ENCODE measurements around the gene MACF1. TPM values are rescaled to one million over a fixed set of nuclear protein-coding genes. Genes with fewer than 3 reads are reported as not detected.
"Not testable (repeated sequence)": the region's sequence is repeated elsewhere in the genome, so short reads cannot be mapped to it uniquely, and the experiment has no call there.

MACF1 gene
- total RNA-seq, 1 experiment from 2014 or later = 189 TPM

DNA sequence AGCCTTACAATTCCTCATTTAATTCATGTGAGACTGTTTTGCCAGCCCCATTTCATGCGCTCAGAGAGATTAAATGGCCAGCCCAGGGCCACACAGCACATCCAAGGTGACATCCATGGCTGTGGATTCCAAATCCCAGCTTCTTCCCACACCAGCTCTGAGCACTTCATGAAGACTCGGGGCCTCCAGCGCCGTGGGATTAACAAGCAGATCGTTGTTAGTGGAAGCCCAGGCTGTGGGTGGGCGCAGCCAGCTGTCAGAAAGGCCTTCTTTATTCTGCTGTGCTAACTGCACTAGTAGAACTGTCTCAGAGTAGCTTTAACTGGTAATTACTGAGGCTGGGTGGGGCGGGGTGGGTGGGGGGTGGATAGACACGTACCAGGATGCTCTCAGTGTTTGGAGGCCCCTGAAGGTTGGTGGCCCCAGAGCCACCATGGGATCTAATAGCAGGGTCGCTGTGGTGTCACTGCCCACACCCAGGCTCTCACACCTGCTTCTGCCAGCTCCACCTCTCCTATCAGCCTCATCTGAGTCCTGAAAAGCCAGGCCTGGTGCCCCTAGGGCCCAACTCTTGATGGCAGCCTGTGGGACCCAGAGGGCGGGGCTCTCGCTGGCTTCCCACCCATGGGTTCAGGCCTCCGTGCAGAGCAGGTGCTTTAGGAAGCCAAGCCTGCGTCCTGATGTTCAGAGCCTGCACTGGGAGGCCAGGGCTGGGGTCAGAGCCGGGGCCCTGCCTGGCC, 290.3 kb downstream of the MACF1 start:
- no peaks in the 10 kb centered on the region for H3K36me3 ChIP-seq (ENCODE audit: low read depth)
- no peak for DNase-seq
- H2AFZ ChIP-seq = no peak overlapping the region
- H3K4me1 ChIP-seq (replicated peaks; ENCODE audit: insufficient read depth) = no peaks in the 10 kb centered on the region
- peaks cover 1% of the 10 kb centered on the region; the same call in 1 of the 2 replicates for H3F3A ChIP-seq (ENCODE audit: insufficient read depth, low read depth)
- no peaks in the 10 kb centered on the region for H3K27me3 ChIP-seq (ENCODE audit: insufficient read depth, low read depth)
- H3K9me2 ChIP-seq (ENCODE audit: insufficient read depth) = no peaks in the 10 kb centered on the region
- POLR2A ChIA-PET (ENCODE audit: unreplicated experiment) = no interaction called here
- no peak for TF ChIP-seq EZH2 (IDR thresholded peaks at IDR 0.05; ENCODE audit: low read depth)
- TF ChIP-seq, protein P1, sequence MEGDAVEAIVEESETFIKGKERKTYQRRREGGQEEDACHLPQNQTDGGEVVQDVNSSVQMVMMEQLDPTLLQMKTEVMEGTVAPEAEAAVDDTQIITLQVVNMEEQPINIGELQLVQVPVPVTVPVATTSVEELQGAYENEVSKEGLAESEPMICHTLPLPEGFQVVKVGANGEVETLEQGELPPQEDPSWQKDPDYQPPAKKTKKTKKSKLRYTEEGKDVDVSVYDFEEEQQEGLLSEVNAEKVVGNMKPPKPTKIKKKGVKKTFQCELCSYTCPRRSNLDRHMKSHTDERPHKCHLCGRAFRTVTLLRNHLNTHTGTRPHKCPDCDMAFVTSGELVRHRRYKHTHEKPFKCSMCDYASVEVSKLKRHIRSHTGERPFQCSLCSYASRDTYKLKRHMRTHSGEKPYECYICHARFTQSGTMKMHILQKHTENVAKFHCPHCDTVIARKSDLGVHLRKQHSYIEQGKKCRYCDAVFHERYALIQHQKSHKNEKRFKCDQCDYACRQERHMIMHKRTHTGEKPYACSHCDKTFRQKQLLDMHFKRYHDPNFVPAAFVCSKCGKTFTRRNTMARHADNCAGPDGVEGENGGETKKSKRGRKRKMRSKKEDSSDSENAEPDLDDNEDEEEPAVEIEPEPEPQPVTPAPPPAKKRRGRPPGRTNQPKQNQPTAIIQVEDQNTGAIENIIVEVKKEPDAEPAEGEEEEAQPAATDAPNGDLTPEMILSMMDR (conservative IDR thresholded peaks at IDR 0.05) = no peak
- intact Hi-C loops (cut with micrococcal nuclease; ENCODE audit: unreplicated experiment) = no loop called here
- H3K4me3 ChIP-seq = no peak overlapping the region
- CTCF ChIA-PET = interaction anchor here (0.7 kb wide), 1 partner anchor 12 kb away, joined by 3 read pairs; no protein-coding TSS in a partner anchor
- H3K4me2 ChIP-seq = no peak overlapping the region
- BruUV-seq (replicated peaks) = no TSS peak
- H3K9me3 ChIP-seq (ENCODE audit: insufficient read depth, low read depth) = no peaks in the 10 kb centered on the region
- H4K20me1 ChIP-seq (ENCODE audit: insufficient read depth) = no peaks in the 10 kb centered on the region
- no peaks in the 10 kb centered on the region for H3K79me2 ChIP-seq (ENCODE audit: low read depth)
- H3K27ac ChIP-seq = no peak overlapping the region

DNA sequence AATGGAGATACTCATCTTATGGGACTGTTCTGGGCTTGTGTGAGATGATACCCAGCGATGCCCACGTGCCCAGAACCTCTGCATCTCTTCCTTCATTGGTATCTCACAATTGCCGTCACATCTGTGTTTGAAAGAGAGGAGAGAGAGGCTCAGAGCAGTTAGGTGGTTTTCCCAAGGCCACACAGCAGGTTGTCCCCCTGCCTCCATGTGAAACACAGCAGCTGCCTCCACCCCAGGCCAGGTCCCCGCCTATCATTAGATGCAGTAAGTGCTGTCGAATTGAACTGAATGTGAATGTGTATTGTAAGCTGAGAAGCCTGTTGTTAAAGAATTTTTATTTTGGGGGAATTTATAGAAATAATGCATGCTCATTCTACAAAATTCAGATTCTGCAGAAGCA, 292.0 kb downstream of the MACF1 start:
- intact Hi-C loops (cut with micrococcal nuclease; ENCODE audit: unreplicated experiment); POLR2A ChIA-PET (ENCODE audit: unreplicated experiment); H3K9me3 ChIP-seq (ENCODE audit: insufficient read depth, low read depth); BruUV-seq (replicated peaks); H2AFZ ChIP-seq; H3K4me3 ChIP-seq; CTCF ChIA-PET; H3F3A ChIP-seq (ENCODE audit: insufficient read depth, low read depth); H3K27ac ChIP-seq; H3K9me2 ChIP-seq (ENCODE audit: insufficient read depth); DNase-seq; H3K36me3 ChIP-seq (ENCODE audit: low read depth); H3K27me3 ChIP-seq (ENCODE audit: insufficient read depth, low read depth); H3K4me2 ChIP-seq; H3K4me1 ChIP-seq (replicated peaks; ENCODE audit: insufficient read depth); H4K20me1 ChIP-seq (ENCODE audit: insufficient read depth); H3K79me2 ChIP-seq (ENCODE audit: low read depth): not testable (repeated sequence)

DNA sequence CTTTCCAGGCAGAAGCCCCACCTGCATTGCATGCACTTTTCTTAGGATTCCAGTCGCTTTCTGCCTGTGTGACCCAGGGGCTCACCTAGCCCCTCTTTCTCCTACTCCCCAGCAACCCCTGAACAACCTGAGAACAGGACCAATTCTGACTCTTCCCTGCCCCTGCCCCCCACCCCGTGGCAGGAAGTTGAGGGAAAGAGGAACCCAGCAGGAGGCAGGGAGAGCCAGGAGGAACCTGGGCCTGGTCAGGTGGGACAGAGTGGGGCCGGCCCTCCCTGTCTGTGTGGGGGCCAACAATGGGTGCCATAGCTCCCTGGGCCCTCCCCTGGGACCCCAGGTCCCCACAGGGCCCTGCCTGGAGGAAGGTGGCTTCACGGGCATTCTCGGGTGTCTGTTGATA, 293.1 kb downstream of the MACF1 start:
- no peaks in the 10 kb centered on the region for H3K36me3 ChIP-seq (ENCODE audit: low read depth)
- no peak overlapping the region for H3K4me3 ChIP-seq
- H3K27ac ChIP-seq = no peak overlapping the region
- no peaks in the 10 kb centered on the region for H4K20me1 ChIP-seq (ENCODE audit: insufficient read depth)
- H3K9me2 ChIP-seq (ENCODE audit: insufficient read depth) = no peaks in the 10 kb centered on the region
- POLR2A ChIA-PET (ENCODE audit: unreplicated experiment) = interaction anchor here (0.7 kb wide), 1 partner anchor 382 kb away, joined by 6 read pairs; no protein-coding TSS in a partner anchor
- H3K9me3 ChIP-seq (ENCODE audit: insufficient read depth, low read depth) = no peaks in the 10 kb centered on the region
- no peak overlapping the region for H2AFZ ChIP-seq
- H3K4me1 ChIP-seq (replicated peaks; ENCODE audit: insufficient read depth) = peaks cover 9% of the 10 kb centered on the region; the same call in 1 of the 2 replicates
- H3K27me3 ChIP-seq (ENCODE audit: insufficient read depth, low read depth) = no peaks in the 10 kb centered on the region
- no peaks in the 10 kb centered on the region for H3F3A ChIP-seq (ENCODE audit: insufficient read depth, low read depth)
- H3K79me2 ChIP-seq (ENCODE audit: low read depth) = no peaks in the 10 kb centered on the region
- intact Hi-C loops (cut with micrococcal nuclease; ENCODE audit: unreplicated experiment) = no loop called here
- TF ChIP-seq, protein P1 (conservative IDR thresholded peaks at IDR 0.05) = no peak
- TF ChIP-seq EZH2 (IDR thresholded peaks at IDR 0.05; ENCODE audit: low read depth) = no peak
- CTCF ChIA-PET = no interaction called here
- no peak for DNase-seq
- H3K4me2 ChIP-seq = no peak overlapping the region
- BruUV-seq (replicated peaks) = no TSS peak

DNA sequence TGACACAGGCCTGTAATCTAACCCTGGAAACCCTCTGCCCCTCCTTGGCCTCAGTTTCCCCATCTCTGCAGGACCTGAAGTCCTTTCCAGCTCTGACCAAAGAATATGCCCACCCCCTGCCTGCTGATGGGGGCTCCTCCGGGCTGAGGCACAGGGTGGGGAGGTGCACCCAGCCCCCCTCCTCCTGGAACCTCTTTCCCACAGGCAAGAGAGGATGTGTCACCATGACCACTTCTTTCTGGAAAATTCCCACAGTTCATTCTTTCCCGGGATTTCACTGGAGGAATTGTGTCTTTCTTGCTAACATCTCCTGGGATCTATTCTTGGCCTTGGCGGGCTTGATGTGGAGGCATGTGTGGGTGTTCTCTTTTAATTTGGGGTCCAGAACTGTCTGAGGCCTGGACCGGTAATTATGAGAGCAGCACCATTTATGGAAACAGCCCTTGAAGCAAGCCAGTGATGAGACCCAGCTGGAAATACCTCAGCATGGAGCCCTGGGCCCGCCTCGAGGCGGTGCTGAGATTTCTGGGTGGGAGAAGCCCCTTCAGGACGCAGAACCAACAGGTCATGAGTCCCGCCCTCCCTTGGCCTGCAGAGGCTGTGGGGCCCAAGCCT, 293.7 kb downstream of the MACF1 start:
- H4K20me1 ChIP-seq (ENCODE audit: insufficient read depth); POLR2A ChIA-PET (ENCODE audit: unreplicated experiment); H2AFZ ChIP-seq; H3K9me2 ChIP-seq (ENCODE audit: insufficient read depth); H3K36me3 ChIP-seq (ENCODE audit: low read depth); CTCF ChIA-PET; H3K9me3 ChIP-seq (ENCODE audit: insufficient read depth, low read depth); H3K4me2 ChIP-seq; DNase-seq; H3K27ac ChIP-seq; H3F3A ChIP-seq (ENCODE audit: insufficient read depth, low read depth); BruUV-seq (replicated peaks); H3K27me3 ChIP-seq (ENCODE audit: insufficient read depth, low read depth); H3K79me2 ChIP-seq (ENCODE audit: low read depth); H3K4me3 ChIP-seq; H3K4me1 ChIP-seq (replicated peaks; ENCODE audit: insufficient read depth); intact Hi-C loops (cut with micrococcal nuclease; ENCODE audit: unreplicated experiment): not testable (repeated sequence)

DNA sequence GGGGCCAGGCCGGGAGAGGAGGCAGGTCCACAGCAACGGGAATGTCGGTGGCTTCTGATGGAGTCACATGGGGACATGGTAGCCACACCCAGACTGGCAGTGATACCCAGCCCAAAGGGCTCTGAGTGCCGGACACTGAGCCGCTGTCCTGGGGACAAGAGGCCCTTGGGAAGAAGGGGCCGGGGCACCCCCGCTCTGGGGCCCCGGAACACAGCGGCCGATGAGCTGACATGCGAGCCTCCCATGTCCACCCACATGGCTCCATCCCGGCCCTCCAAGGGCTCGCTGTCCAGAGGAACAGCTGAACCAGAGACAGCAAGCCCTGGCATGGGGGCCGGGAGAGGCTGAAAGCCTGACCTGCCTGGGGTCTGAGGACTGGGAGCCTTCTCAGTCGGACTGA, 294.3 kb downstream of the MACF1 start:
- H3K27ac ChIP-seq; H3K36me3 ChIP-seq (ENCODE audit: low read depth); H3K4me3 ChIP-seq; DNase-seq; H3K4me2 ChIP-seq; H3F3A ChIP-seq (ENCODE audit: insufficient read depth, low read depth); intact Hi-C loops (cut with micrococcal nuclease; ENCODE audit: unreplicated experiment); BruUV-seq (replicated peaks); H4K20me1 ChIP-seq (ENCODE audit: insufficient read depth); H3K79me2 ChIP-seq (ENCODE audit: low read depth); CTCF ChIA-PET; H2AFZ ChIP-seq; H3K9me3 ChIP-seq (ENCODE audit: insufficient read depth, low read depth); H3K9me2 ChIP-seq (ENCODE audit: insufficient read depth); H3K27me3 ChIP-seq (ENCODE audit: insufficient read depth, low read depth); H3K4me1 ChIP-seq (replicated peaks; ENCODE audit: insufficient read depth): not testable (repeated sequence)
- POLR2A ChIA-PET (ENCODE audit: unreplicated experiment) = interaction anchor here (0.5 kb wide), 1 partner anchor 388 kb away, joined by 7 read pairs; no protein-coding TSS in a partner anchor

Data from PC-9 (cell line).